H9 (cell line): ENCODE measurements around the gene SCN1A. TPM values are rescaled to one million over a fixed set of nuclear protein-coding genes. Genes with fewer than 3 reads are reported as not detected.

Experiments used
- DNase-seq: peaks from one replicate; pipeline ENCODE4 v3.0.0-alpha.2; 2017
- H2AFZ ChIP-seq: one replicate; pipeline ENCODE4 v1.6.1; 2013; ENCODE audit warnings: mild to moderate bottlenecking, low read length, control low read depth, moderate library complexity
- H2AK5ac ChIP-seq: 2 replicates; pipeline ENCODE4 v1.6.1; 2013; ENCODE audit warnings: low read length, control low read depth, mixed read lengths; ENCODE audit not compliant: insufficient read length
- H2BK120ac ChIP-seq: one replicate; pipeline ENCODE4 v1.6.1; 2013; ENCODE audit warnings: low read depth, mild to moderate bottlenecking, low read length, control low read depth, inconsistent platforms; ENCODE audit not compliant: poor library complexity, severe bottlenecking
- H2BK12ac ChIP-seq: 2 replicates; pipeline ENCODE4 v1.6.1; 2013; ENCODE audit warnings: low read length, control low read depth, mixed read lengths, low read depth; ENCODE audit not compliant: insufficient read length
- H2BK15ac ChIP-seq: 2 replicates; pipeline ENCODE4 v1.6.1; 2013; ENCODE audit warnings: low read depth, low read length, control low read depth
- H2BK20ac ChIP-seq: one replicate; pipeline ENCODE4 v1.6.1; 2013; ENCODE audit warnings: low read depth, mild to moderate bottlenecking, low read length, control low read depth, inconsistent platforms; ENCODE audit not compliant: poor library complexity, severe bottlenecking
- H2BK5ac ChIP-seq: 2 replicates; pipeline ENCODE4 v1.6.1; 2013; ENCODE audit warnings: low read length, control low read depth, mixed read lengths; ENCODE audit not compliant: insufficient read length
- H3K14ac ChIP-seq: 2 replicates; pipeline ENCODE4 v1.6.1; 2013; ENCODE audit warnings: low read length, control low read depth; ENCODE audit not compliant: insufficient read depth
- H3K18ac ChIP-seq: 2 replicates; pipeline ENCODE4 v1.6.1; 2013; ENCODE audit warnings: low read depth, mild to moderate bottlenecking, mixed read lengths, low read length, control low read depth; ENCODE audit not compliant: insufficient read length
- H3K23ac ChIP-seq: 2 replicates; pipeline ENCODE4 v1.6.1; 2013; ENCODE audit warnings: low read length, control low read depth, mixed read lengths, low read depth; ENCODE audit not compliant: insufficient read length
- H3K23me2 ChIP-seq: 2 replicates; pipeline ENCODE4 v1.6.1; 2013; ENCODE audit warnings: low read depth, mild to moderate bottlenecking, mixed read lengths, low read length, control low read depth; ENCODE audit not compliant: insufficient read length, poor library complexity, severe bottlenecking
- H3K27ac ChIP-seq: 2 replicates; pipeline ENCODE4 v1.5.1; 2013; ENCODE audit warnings: low read length, control low read depth, mixed read lengths, low read depth; ENCODE audit not compliant: insufficient read length
- H3K27me3 ChIP-seq: 2 replicates; pipeline ENCODE4 v1.6.1; 2013; ENCODE audit warnings: low read length, control low read depth, inconsistent platforms; ENCODE audit not compliant: insufficient read depth
- H3K4ac ChIP-seq: 2 replicates; pipeline ENCODE4 v1.6.1; 2013; ENCODE audit warnings: low read depth, mild to moderate bottlenecking, control low read depth, inconsistent platforms, low read length, moderate library complexity
- H3K4me1 ChIP-seq: 2 replicates; pipeline ENCODE4 v1.6.1; 2013; ENCODE audit warnings: low read length, control low read depth, inconsistent platforms; ENCODE audit not compliant: insufficient read depth
- H3K4me2 ChIP-seq: 2 replicates; pipeline ENCODE4 v1.6.1; 2013; ENCODE audit warnings: low read length, control low read depth, mixed read lengths; ENCODE audit not compliant: insufficient read length, insufficient read depth
- H3K56ac ChIP-seq: 2 replicates; pipeline ENCODE4 v1.6.1; 2013; ENCODE audit warnings: low read depth, mild to moderate bottlenecking, mixed read lengths, low read length, control low read depth; ENCODE audit not compliant: insufficient read length
- H3K79me1 ChIP-seq: 2 replicates; pipeline ENCODE4 v1.6.1; 2013; ENCODE audit warnings: low read depth, mild to moderate bottlenecking, moderate library complexity, low read length, control low read depth, inconsistent platforms; ENCODE audit not compliant: insufficient read depth, poor library complexity, severe bottlenecking
- H3K79me2 ChIP-seq: 2 replicates; pipeline ENCODE4 v1.6.1; 2013; ENCODE audit warnings: low read length, control low read depth, inconsistent platforms; ENCODE audit not compliant: insufficient read depth
- H3K9ac ChIP-seq: 2 replicates; pipeline ENCODE4 v1.6.1; 2013; ENCODE audit warnings: low read length, control low read depth, mixed read lengths; ENCODE audit not compliant: insufficient read length; ENCODE audit errors: extremely low read depth
- H3K9me3 ChIP-seq: one replicate; pipeline ENCODE4 v1.6.1; 2013; ENCODE audit warnings: low read depth, low read length, inconsistent platforms; ENCODE audit not compliant: control insufficient read depth
- H3T11ph ChIP-seq: one replicate; pipeline ENCODE4 v1.6.1; 2013; ENCODE audit warnings: mild to moderate bottlenecking, low read length, control low read depth, inconsistent platforms
- H4K20me1 ChIP-seq: one replicate; pipeline ENCODE4 v1.6.1; 2013; ENCODE audit not compliant: control insufficient read depth, insufficient read length, insufficient read depth
- H4K5ac ChIP-seq: 2 replicates; pipeline ENCODE4 v1.6.1; 2013; ENCODE audit warnings: low read depth, mild to moderate bottlenecking, mixed read lengths, low read length, control low read depth; ENCODE audit not compliant: insufficient read length
- H4K8ac ChIP-seq: replicated peaks from 2 replicates; pipeline ENCODE4 v1.6.1; 2013; ENCODE audit warnings: low read length, control low read depth, mixed read lengths, low read depth; ENCODE audit not compliant: insufficient read length
- H4K91ac ChIP-seq: 2 replicates; pipeline ENCODE4 v1.6.1; 2013; ENCODE audit warnings: low read depth, mild to moderate bottlenecking, moderate library complexity, mixed read lengths, low read length, control low read depth; ENCODE audit not compliant: insufficient read length
- H3K27ac Mint-ChIP-seq, 3 experiments: 2 replicates in 2 of 3; 3 replicates in 1 of 3; pipeline ENCODE4 v1.8.0; 2020 to 2021; ENCODE audit warnings: mixed read lengths in 3 of 3, mild to moderate bottlenecking in 1 of 3, moderate library complexity in 1 of 3
- H3K27me3 Mint-ChIP-seq: 2 replicates; pipeline ENCODE4 v1.8.0; 2021; ENCODE audit warnings: low read depth, mild to moderate bottlenecking, moderate library complexity, mixed read lengths
- H3K36me3 Mint-ChIP-seq, 3 experiments: 2 replicates in 2 of 3; 3 replicates in 1 of 3; pipeline ENCODE4 v1.8.0; 2020 to 2021; ENCODE audit warnings: low read depth in 3 of 3, mixed read lengths in 3 of 3; ENCODE audit not compliant: insufficient read depth in 1 of 3
- H3K4me1 Mint-ChIP-seq, 2 experiments: 2 replicates each; pipeline ENCODE4 v1.8.0; 2020; ENCODE audit warnings: mixed read lengths in 2 of 2
- H3K4me3 Mint-ChIP-seq, 2 experiments: 2 replicates in 1 of 2; 3 replicates in 1 of 2; pipeline ENCODE4 v1.8.0; 2020 to 2021; ENCODE audit warnings: mild to moderate bottlenecking in 2 of 2, mixed read lengths in 2 of 2, moderate library complexity in 1 of 2
- H3K9me3 Mint-ChIP-seq, 2 experiments: 2 replicates in 1 of 2; 3 replicates in 1 of 2; pipeline ENCODE4 v1.8.0; 2020; ENCODE audit warnings: mild to moderate bottlenecking in 2 of 2, mixed read lengths in 2 of 2, moderate library complexity in 1 of 2
- WGBS: extraction: QIAGEN DNeasy Blood & Tissue Kit; methylation state at CpG from one replicate; pipeline ENCODE4 v1.1.7; 2013; ENCODE audit warnings: missing lambda C conversion rate, low lambda C conversion rate, mixed read lengths; ENCODE audit not compliant: insufficient read length; ENCODE audit errors: extremely low coverage; 5-methylcytosine and 5-hydroxymethylcytosine counted together
- total RNA-seq: library from RNA; stranded (reverse); gene quantifications from 2 replicates; pipeline ENCODE4 v1.2.1, GENCODE V29; 2021
- TF ChIP-seq, protein P1 (sequence below): fragments of 200-600 bp; sonication (generic); conservative IDR thresholded peaks from 3 replicates; pipeline ENCODE4 v1.8.0; 2021; ENCODE audit warnings: antibody characterized with exemption, mild to moderate bottlenecking

The SCN1A gene
- total RNA-seq, 1 experiment from 2014 or later = 0.13 TPM

DNA sequence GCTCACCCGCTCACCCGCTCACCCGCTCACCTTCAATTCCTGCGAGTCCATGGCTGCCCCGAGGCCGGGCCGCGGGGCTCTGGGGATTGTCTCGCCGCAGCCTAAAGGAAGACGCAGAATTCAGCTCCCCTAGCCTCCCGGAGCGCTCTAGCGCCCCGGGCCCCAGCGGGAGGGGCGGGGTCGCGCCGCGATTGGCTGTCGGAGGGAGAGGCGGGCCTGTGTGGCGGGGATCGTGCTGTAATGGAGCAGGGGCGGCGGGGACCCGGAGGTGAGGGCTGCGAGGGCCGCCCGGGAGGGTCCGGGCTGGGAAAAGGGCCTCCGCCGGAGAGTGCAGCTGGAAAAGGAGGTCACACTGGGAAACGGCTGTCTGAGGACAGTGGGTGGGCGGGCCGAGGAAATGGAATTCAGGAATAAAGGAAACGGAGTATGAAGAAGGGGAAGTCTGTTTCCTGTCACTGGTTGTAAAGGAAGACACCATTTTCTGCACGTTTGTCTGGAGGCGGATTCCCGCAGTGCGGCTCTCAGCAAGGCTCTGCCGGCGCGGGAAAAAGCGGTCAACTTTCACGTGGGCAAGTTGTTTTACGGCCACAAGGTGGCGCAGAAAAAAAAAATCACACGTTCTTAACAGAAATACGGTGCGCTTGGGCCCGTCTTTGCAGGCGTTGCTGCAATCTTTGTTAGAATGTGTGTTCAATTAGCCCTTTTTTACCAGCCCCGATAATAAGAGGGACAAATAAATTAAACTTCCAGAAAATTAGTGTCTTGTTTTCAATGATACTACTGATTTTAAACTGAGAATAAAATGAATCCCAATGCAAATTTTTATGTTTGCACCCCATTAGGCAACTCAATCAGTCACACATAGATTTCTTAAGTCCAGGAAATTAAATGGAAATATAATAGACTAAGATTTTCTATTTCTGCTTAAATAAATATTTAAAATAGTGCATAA, 173.9 kb downstream of the SCN1A start, which contains the start of gene TTC21B:
TTC21B (minus strand) TSS at position 122 of the 952 bp plus-strand sequence; CDS start at position 51, 71 bp downstream.
- Histone ChIP-seq H3K9me3 (no peaks in the 10 kb centered on the region), H4K5ac (no peak within 1 kb of the TSS), H2BK12ac (no peak within 1 kb of the TSS), H3K56ac (no peak within 1 kb of the TSS), H3K14ac (peak within 1 kb of the TSS; percentile 79), H3T11ph (no peak within 1 kb of the TSS), H3K79me2 (peaks cover 13% of the 10 kb centered on the region; the same call in 1 of the 2 replicates), H4K91ac (no peak within 1 kb of the TSS), H3K18ac (peak within 1 kb of the TSS; percentile 61), H4K8ac (no peak within 1 kb of the TSS), H3K4ac (no peak within 1 kb of the TSS), H3K4me1 (no peaks in the 10 kb centered on the region; the same call in 1 of the 2 replicates), H3K27me3 (no peaks in the 10 kb centered on the region), H3K23ac (no peak within 1 kb of the TSS), H3K9ac (peak within 1 kb of the TSS; percentile 78), H3K23me2 (peaks cover 3% of the 10 kb centered on the region), H2BK15ac (no peak within 1 kb of the TSS), H3K4me2 (peak within 1 kb of the TSS; percentile 86), H2BK20ac (no peak within 1 kb of the TSS), H4K20me1 (no peaks in the 10 kb centered on the region), H3K27ac (peak within 1 kb of the TSS; percentile 49), H3K79me1 (no peaks in the 10 kb centered on the region), H2BK120ac (no peak within 1 kb of the TSS), H2AFZ (peak within 1 kb of the TSS; percentile 93), H2AK5ac (no peak within 1 kb of the TSS), H2BK5ac (no peak within 1 kb of the TSS)
- peak within 1 kb of the TSS; percentile 26 to 65; a peak in 3 of 5 replicates for H3K4me3 Mint-ChIP-seq
- peaks cover 10% of the 10 kb centered on the region in 2 experiments for H3K4me1 Mint-ChIP-seq
- peaks cover 0 to 3% (median 1%) of the 10 kb centered on the region in 3 experiments; a peak in 3 of 7 replicates for H3K36me3 Mint-ChIP-seq
- no peak within 1 kb of the TSS for H3K27ac Mint-ChIP-seq
- TF ChIP-seq, protein P1, sequence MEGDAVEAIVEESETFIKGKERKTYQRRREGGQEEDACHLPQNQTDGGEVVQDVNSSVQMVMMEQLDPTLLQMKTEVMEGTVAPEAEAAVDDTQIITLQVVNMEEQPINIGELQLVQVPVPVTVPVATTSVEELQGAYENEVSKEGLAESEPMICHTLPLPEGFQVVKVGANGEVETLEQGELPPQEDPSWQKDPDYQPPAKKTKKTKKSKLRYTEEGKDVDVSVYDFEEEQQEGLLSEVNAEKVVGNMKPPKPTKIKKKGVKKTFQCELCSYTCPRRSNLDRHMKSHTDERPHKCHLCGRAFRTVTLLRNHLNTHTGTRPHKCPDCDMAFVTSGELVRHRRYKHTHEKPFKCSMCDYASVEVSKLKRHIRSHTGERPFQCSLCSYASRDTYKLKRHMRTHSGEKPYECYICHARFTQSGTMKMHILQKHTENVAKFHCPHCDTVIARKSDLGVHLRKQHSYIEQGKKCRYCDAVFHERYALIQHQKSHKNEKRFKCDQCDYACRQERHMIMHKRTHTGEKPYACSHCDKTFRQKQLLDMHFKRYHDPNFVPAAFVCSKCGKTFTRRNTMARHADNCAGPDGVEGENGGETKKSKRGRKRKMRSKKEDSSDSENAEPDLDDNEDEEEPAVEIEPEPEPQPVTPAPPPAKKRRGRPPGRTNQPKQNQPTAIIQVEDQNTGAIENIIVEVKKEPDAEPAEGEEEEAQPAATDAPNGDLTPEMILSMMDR = peak; percentile 91
- no peaks in the 10 kb centered on the region; the same call in none of the 2 replicates for H3K27me3 Mint-ChIP-seq
- no CpG with 5 or more reads among the region's 55 CpGs for WGBS
- H3K9me3 Mint-ChIP-seq = no peaks in the 10 kb centered on the region; a peak in 1 of 5 replicates
- DNase-seq = peak; percentile 96
